Endodermal cell (in vitro differentiated cells): ENCODE data around the gene ACO1. TPM values are rescaled to one million over a fixed set of nuclear protein-coding genes. Genes with fewer than 3 reads are reported as not detected.

Experiments used
- DNase-seq: peaks from one replicate; pipeline ENCODE4 v3.0.0-alpha.2; 2017
- H3K27ac ChIP-seq: 2 replicates; pipeline ENCODE4 v1.5.1; 2013; ENCODE audit warnings: mild to moderate bottlenecking, low read depth, low read length, moderate library complexity
- H3K27me3 ChIP-seq: 2 replicates; pipeline ENCODE4 v1.6.1; 2013; ENCODE audit warnings: mild to moderate bottlenecking, low read length, moderate library complexity; ENCODE audit not compliant: insufficient read depth, control insufficient read depth, poor library complexity, severe bottlenecking
- H3K36me3 ChIP-seq: 2 replicates; pipeline ENCODE4 v1.7.0; 2013; ENCODE audit warnings: mild to moderate bottlenecking, low read length, moderate library complexity; ENCODE audit not compliant: control insufficient read depth, insufficient read depth
- H3K4me1 ChIP-seq: one replicate; pipeline ENCODE4 v1.7.0; 2013; ENCODE audit warnings: low read length; ENCODE audit not compliant: control insufficient read depth, insufficient read depth
- H3K4me3 ChIP-seq: 2 replicates; pipeline ENCODE4 v1.5.1; 2013; ENCODE audit warnings: mild to moderate bottlenecking, low read length, moderate library complexity
- H3K9ac ChIP-seq: 2 replicates; pipeline ENCODE4 v1.6.1; 2013; ENCODE audit warnings: mild to moderate bottlenecking, low read length, moderate library complexity; ENCODE audit not compliant: poor library complexity, severe bottlenecking; ENCODE audit errors: extremely low read depth
- H3K9me3 ChIP-seq: 2 replicates; pipeline ENCODE4 v1.6.1; 2013; ENCODE audit warnings: mild to moderate bottlenecking, low read length, moderate library complexity; ENCODE audit not compliant: control insufficient read depth
- H3K27ac Mint-ChIP-seq: 2 replicates; pipeline ENCODE4 v1.8.0; 2020; ENCODE audit warnings: mixed read lengths
- H3K27me3 Mint-ChIP-seq: 2 replicates; pipeline ENCODE4 v1.8.0; 2021; ENCODE audit warnings: mild to moderate bottlenecking, mixed read lengths; ENCODE audit not compliant: insufficient read depth
- H3K36me3 Mint-ChIP-seq: 2 replicates; pipeline ENCODE4 v1.8.0; 2020; ENCODE audit warnings: low read depth, mixed read lengths
- H3K4me1 Mint-ChIP-seq: 2 replicates; pipeline ENCODE4 v1.8.0; 2020; ENCODE audit warnings: mixed read lengths
- H3K4me3 Mint-ChIP-seq: 2 replicates; pipeline ENCODE4 v1.8.0; 2020; ENCODE audit warnings: mild to moderate bottlenecking, moderate library complexity, mixed read lengths
- H3K9me3 Mint-ChIP-seq: 2 replicates; pipeline ENCODE4 v1.8.0; 2020; ENCODE audit warnings: mild to moderate bottlenecking, mixed read lengths
- CTCF ChIP-seq: fragments of 200-600 bp; sonication (generic); conservative IDR thresholded peaks from 2 replicates; pipeline ENCODE4 v1.5.0; 2021; ENCODE audit warnings: antibody characterized with exemption, mild to moderate bottlenecking
- WGBS, 2 experiments: methylation state at CpG; one replicate each; pipeline versions ENCODE4 v1.1.5 to v1.1.7; 2013; ENCODE audit warnings: missing lambda C conversion rate in 2 of 2, mixed read lengths in 1 of 2; ENCODE audit not compliant: insufficient coverage in 1 of 2, insufficient read length in 1 of 2; 5-methylcytosine and 5-hydroxymethylcytosine counted together
- total RNA-seq, 2 donors: library from RNA; stranded (reverse); fragmentation: NEBNext Ultra II Directional in 1 of 2; extraction: Animal tissue kit (Norgen Biotek cat#: 25700) in 1 of 2; gene quantifications; 2 replicates in 1 of 2; 3 replicates in 1 of 2; pipeline ENCODE4 v1.2.1, GENCODE V29; 2021

ACO1 gene
- total RNA-seq, 2 donors from 2014 or later = 33.6 to 52.8 TPM

GRCh38 chr9:32359452-32359851 lies 25.0 kb upstream of the ACO1 start:
- Mint-ChIP-seq H3K36me3 (no peaks in the 10 kb centered on the region), H3K27me3 (no peaks in the 10 kb centered on the region)
- WGBS, 2 experiments = 93% methylated on average over 3 of the region's 4 CpGs; no CpG with 5 or more reads in 1 of the 2 experiments

GRCh38 chr9:32360983-32361673 lies 23.3 kb upstream of the ACO1 start:
- Mint-ChIP-seq H3K9me3 (peaks cover 2% of the 10 kb centered on the region), H3K27me3 (no peaks in the 10 kb centered on the region), H3K4me3 (no peak overlapping the region), H3K36me3 (no peaks in the 10 kb centered on the region), H3K27ac (no peak overlapping the region), H3K4me1 (no peaks in the 10 kb centered on the region)
- no peaks in the 10 kb centered on the region for H3K36me3 ChIP-seq
- no peak overlapping the region for H3K27ac ChIP-seq
- no peak for DNase-seq
- no peaks in the 10 kb centered on the region for H3K27me3 ChIP-seq
- no peak overlapping the region for H3K4me3 ChIP-seq
- 93% methylated on average over 5 of the region's 5 CpGs; no CpG with 5 or more reads in 1 of the 2 experiments for WGBS, 2 experiments
- no peak overlapping the region for H3K9ac ChIP-seq
- TF ChIP-seq CTCF = no peak
- no peaks in the 10 kb centered on the region for H3K4me1 ChIP-seq
- no peaks in the 10 kb centered on the region for H3K9me3 ChIP-seq

More at GRCh38 chr9:32359452-32359851, 25.0 kb upstream of the ACO1 start:
- TF ChIP-seq CTCF = no peak
- DNase-seq = no peak
- no peaks in the 10 kb centered on the region for H3K36me3 ChIP-seq
- no peaks in the 10 kb centered on the region for H3K4me1 ChIP-seq
- H3K27me3 ChIP-seq = no peaks in the 10 kb centered on the region
- no peaks in the 10 kb centered on the region for H3K4me1 Mint-ChIP-seq
- H3K27ac ChIP-seq = no peak overlapping the region
- no peaks in the 10 kb centered on the region for H3K9me3 ChIP-seq
- H3K4me3 ChIP-seq = no peak overlapping the region
- H3K4me3 Mint-ChIP-seq = no peak overlapping the region
- no peak overlapping the region for H3K27ac Mint-ChIP-seq
- H3K9me3 Mint-ChIP-seq = no peaks in the 10 kb centered on the region
- H3K9ac ChIP-seq = no peak overlapping the region

DNA sequence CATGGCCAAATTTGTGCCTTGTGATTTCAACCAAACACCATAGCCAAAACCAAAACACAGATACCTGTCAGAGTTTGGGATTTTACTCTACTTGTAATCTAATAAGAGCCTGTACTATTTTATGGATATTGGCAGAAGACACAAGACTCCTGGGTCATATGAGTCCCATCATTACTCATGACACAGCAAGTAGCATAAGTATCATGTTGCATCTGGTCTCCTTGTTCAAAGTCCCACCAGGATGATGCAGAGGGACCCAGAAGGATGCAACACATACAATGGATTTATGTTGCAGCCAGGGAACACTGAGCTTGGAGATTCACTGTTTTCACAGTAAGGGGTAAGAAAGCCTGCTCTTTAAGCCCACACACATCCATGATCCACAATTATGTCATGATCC lies 13.2 kb upstream of the ACO1 start:
- no peak for TF ChIP-seq CTCF
- no peak overlapping the region for H3K4me3 Mint-ChIP-seq
- H3K27me3 Mint-ChIP-seq = no peaks in the 10 kb centered on the region
- no peaks in the 10 kb centered on the region for H3K36me3 Mint-ChIP-seq
- DNase-seq = no peak
- no peak overlapping the region for H3K27ac Mint-ChIP-seq
- Histone ChIP-seq H3K9ac (no peak overlapping the region), H3K27ac (no peak overlapping the region), H3K4me1 (no peaks in the 10 kb centered on the region), H3K9me3 (no peaks in the 10 kb centered on the region), H3K27me3 (no peaks in the 10 kb centered on the region), H3K4me3 (no peak overlapping the region), H3K36me3 (no peaks in the 10 kb centered on the region)
- no peaks in the 10 kb centered on the region for H3K4me1 Mint-ChIP-seq
- peaks cover 5% of the 10 kb centered on the region for H3K9me3 Mint-ChIP-seq
